GM21619 (cell line): ENCODE data around the gene PPL.

Source experiments
- ATAC-seq: cut with Tn5 transposase; IDR thresholded peaks from one replicate; pipeline ENCODE4 v1.9.1; 2021; ENCODE audit not compliant: unreplicated experiment

PPL gene

GRCh38 chr16:4836727-4837126 lies 100.2 kb downstream of the PPL start:
- no peak for ATAC-seq

DNA sequence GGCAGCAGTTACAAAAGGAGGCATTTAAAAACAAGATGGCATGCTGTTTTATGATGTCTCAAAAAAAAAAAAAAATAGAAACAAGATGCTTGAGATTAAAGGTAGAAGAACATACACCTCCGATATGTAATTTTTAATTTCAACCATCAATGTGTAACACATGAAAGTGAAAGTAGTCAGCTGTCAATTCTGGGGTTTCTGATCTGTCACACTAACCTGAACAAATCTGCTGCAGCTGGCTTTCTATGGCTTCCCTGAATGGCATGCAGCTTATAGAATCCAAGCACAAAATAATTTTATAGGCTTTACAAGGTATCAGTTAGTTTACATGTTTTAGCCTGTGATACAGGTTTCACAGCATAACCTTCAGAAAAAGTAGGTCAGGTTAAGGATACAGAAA lies 103.4 kb downstream of the PPL start:
- no peak for ATAC-seq

- no peak for ATAC-seq
Observed at GRCh38 chr16:4832698-4833343, 104.1 kb downstream of the PPL start.
